T-helper 22 cell (primary cell): Measurements from ENCODE around the gene LINGO4.

Experiments
- DNase-seq: peaks from one replicate; pipeline ENCODE4 v3.0.0-alpha.2; 2020; ENCODE audit warnings: low read depth

LINGO4 gene

GRCh38 chr1:151834239-151834638 lies 29.0 kb upstream of the LINGO4 start:
- DNase-seq, result no peak

- DNase-seq, result no peak
Observed at GRCh38 chr1:151833172-151833900, 28.1 kb upstream of the LINGO4 start.

- DNase-seq, result no peak
Observed at GRCh38 chr1:151832318-151832980, 27.2 kb upstream of the LINGO4 start.

- no peak for DNase-seq
Observed at GRCh38 chr1:151831605-151832004, 26.4 kb upstream of the LINGO4 start, which contains the start of gene RORC. Gene RORC, minus strand, starts transcription at chr1:151831802. Its CDS starts 38 bp downstream, at chr1:151831764.

- no peak for DNase-seq
Observed at GRCh38 chr1:151831256-151831591, 26.0 kb upstream of the LINGO4 start.

DNA sequence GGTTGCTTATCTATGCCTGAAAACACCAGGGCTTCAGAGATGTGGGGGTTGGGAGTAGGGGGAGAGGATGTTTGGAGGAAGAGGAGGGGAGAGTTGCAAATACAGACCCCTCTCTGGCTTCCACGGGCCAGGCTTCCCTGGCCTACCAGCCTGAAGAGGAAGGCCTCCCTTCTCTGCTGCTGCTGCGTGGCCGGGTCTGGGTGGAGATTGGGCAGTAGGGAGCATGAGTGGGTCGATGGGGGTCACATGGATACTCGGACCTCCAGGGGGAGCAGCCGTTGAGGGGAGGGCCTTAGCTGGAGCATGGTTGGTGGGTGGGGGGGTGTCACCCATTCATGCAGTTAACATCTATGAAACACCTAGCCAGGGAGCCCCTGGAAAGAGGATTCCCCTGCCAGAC lies 24.8 kb upstream of the LINGO4 start:
- DNase-seq, result no peak

- DNase-seq, result no peak
Observed at GRCh38 chr1:151829352-151830046, 24.3 kb upstream of the LINGO4 start.

DNA sequence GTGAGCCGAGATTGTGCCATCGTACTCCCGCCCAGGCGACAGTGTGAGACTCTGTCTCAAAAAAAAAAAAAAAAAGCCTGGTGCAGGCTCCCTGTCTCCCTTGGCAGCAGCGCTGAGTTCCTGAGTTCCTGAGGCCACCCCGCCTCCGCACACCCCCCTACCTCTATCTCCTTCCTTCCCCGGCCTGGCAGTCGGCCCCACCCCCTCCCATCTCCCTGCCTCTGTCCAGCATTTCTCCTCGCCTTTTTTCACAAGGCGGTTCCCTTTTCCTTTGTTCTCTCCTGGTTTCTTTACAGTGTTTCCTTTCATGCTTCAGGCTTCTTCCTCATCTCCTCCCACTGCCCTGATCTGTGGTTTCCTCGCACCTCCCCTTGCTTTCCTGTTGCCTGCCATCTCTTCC lies 23.7 kb upstream of the LINGO4 start:
- no peak for DNase-seq

- no peak for DNase-seq
Observed at GRCh38 chr1:151827853-151828252, 22.6 kb upstream of the LINGO4 start.

- peak; percentile 50 for DNase-seq
Observed at GRCh38 chr1:151825751-151826660, 20.8 kb upstream of the LINGO4 start.

GRCh38 chr1:151825204-151825603 lies 20.0 kb upstream of the LINGO4 start:
- no peak for DNase-seq

GRCh38 chr1:151823175-151823574 lies 18.0 kb upstream of the LINGO4 start:
- DNase-seq, result no peak

DNA sequence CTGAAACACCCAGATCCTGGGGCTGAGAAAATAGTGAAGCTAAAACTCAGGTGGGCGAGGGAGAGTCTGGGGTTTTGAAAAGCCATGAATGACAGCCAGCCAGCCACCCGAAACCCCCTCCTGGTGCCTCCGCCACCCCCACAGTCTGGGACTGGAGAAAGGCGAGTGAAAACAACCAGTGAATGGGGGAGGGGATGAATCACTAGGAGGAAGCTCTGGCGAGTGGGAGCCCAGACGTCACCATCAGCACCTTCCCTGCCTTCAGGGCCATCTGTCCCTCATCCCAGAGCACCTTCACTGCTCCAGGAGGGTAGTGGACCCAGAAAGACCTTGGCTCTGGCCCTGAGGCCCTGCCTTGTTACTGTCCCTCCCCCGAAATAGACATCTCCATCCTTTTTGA lies 17.2 kb upstream of the LINGO4 start:
- DNase-seq, result peak; percentile 35

GRCh38 chr1:151820940-151821339 lies 15.7 kb upstream of the LINGO4 start:
- DNase-seq, result peak; percentile 40

DNA sequence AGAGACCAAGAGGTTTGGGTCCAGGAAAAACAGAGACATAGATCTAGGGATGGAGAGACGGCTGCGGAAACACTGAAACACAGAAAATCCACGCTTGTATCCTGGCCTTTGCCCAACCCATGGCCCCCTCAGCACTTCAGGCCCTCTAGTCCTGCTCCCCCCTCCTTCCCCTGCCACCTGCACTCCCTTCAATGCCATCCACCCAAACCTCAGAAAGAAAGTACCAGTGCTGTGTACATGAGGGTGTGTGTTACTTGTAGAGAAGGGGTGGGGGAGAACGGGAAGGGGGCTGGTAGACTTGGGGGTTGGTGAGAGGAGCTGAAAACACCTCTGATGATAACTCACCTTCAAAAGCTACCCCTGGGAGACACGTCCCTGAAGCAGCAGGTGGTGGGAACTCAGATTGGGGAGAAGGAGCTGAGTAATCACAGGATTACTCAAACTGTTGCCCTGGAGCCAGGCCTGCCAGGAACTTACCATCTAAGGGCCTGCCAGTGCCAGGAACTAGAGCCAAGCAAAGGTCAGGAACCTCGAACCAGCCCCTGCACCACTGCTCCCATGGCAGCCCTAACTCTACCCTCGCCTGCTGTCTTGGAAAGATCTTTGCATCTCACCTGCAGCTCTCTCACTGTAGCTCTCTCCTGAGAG lies 14.9 kb upstream of the LINGO4 start:
- DNase-seq, result no peak

GRCh38 chr1:151819227-151819835 lies 14.1 kb upstream of the LINGO4 start:
- DNase-seq, result no peak

GRCh38 chr1:151817353-151817730 lies 12.1 kb upstream of the LINGO4 start:
- no peak for DNase-seq

- no peak for DNase-seq
Observed at GRCh38 chr1:151816548-151817352, 11.5 kb upstream of the LINGO4 start.

DNA sequence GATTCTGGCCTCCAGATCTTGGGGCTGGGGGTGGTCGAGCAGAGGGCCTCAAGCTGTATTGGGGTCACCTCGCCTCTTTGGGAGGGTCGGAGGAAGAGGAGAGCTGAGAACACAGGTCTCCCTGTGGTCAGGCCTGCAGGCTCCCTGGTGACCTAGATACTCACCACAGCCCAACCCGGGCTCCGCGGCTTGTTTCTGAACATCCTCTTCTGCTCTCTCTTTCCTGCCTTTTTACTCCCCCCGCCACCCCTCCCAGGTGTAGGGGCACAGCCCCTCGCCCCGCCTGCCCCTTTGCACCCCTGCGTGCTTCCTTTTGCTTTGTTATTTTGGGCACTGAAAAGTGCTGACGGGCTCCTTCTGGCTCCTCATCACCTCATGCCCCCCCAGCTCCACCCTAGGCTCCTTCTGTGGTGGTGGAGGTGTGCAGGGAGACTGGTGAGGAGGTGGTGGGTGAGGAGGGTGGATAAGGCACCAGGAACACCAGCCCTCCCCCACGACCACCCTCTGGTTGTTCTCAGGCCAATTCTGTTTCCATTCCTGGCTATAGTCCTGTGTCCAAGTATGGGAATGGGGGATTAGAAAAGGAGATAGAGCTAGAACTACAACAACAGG lies 10.6 kb upstream of the LINGO4 start:
- DNase-seq, result peak; percentile 52

DNA sequence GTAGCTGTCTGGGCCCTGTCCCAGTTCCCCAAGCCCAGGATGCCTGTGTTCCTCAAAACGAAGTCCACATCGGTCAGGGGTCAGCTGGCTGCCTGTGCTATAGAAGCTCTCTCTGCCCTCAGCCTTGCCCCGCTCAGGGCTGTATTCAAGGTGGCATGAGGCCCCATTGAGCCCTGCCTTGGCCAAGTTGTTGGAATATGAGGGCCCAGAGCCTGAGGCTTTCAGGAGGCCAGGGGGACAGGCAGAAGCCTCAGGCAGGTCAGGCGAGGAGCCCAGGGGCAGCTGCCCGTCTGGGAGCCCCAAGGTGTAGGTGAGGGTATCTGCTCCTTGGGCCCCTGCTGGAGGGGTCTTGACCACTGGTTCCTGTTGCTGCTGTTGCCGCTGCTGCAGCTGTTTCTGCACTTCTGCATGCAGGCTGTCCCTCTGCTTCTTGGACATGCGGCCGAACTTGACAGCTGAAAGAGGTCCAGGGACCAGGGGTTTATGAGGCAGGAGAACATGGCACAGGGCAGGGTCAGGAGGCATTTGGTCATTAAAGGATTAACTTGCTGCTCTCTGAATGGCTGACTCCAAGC lies 9.8 kb upstream of the LINGO4 start:
- DNase-seq, result no peak
